ENCODE measurements around the gene BBS9. TPM values are rescaled to one million over a fixed set of nuclear protein-coding genes. Genes with fewer than 3 reads are reported as not detected.

BBS9 gene
- total and polyA plus RNA-seq, 5 donors, result 4.5 to 18.1 (median 13.6) TPM

- Histone ChIP-seq H3K4me1 (ENCODE audit: control insufficient read depth, insufficient read depth, low read length) (no peaks in the 10 kb centered on the region), H3K27me3 (ENCODE audit: control insufficient read depth, insufficient read depth) (no peaks in the 10 kb centered on the region), H3K27ac (ENCODE audit: low read length) (no peak overlapping the region), H3K4me3 (ENCODE audit: low read length) (no peak overlapping the region), H3K9me3 (ENCODE audit: control insufficient read depth, low read length) (no peaks in the 10 kb centered on the region)
- ATAC-seq, result no peak
- DNase-seq, result no peak
- intact Hi-C loops (cut with DNase I), result no loop called here
- 64% methylated on average over 3 of the region's 3 CpGs for WGBS
Observed at GRCh38 chr7:33411020-33411419, 281.7 kb downstream of the BBS9 start.

- no peaks in the 10 kb centered on the region for H3K4me1 ChIP-seq (ENCODE audit: control insufficient read depth, insufficient read depth, low read length)
- DNase-seq, result no peak
- H3K9me3 ChIP-seq (ENCODE audit: control insufficient read depth, low read length), result no peaks in the 10 kb centered on the region
- no peak overlapping the region for H3K27ac ChIP-seq (ENCODE audit: low read length)
- H3K4me3 ChIP-seq (ENCODE audit: low read length), result no peak overlapping the region
- ATAC-seq, result no peak
- intact Hi-C loops (cut with DNase I), result no loop called here
- no peaks in the 10 kb centered on the region for H3K27me3 ChIP-seq (ENCODE audit: control insufficient read depth, insufficient read depth)
Observed at GRCh38 chr7:33412331-33412730, 283.0 kb downstream of the BBS9 start.

GRCh38 chr7:33418251-33418701 is 288.9 kb downstream of the BBS9 start:
- Histone ChIP-seq H3K27ac (ENCODE audit: low read length) (no peak overlapping the region), H3K9me3 (ENCODE audit: control insufficient read depth, low read length) (no peaks in the 10 kb centered on the region), H3K4me1 (ENCODE audit: control insufficient read depth, insufficient read depth, low read length) (no peaks in the 10 kb centered on the region), H3K4me3 (ENCODE audit: low read length) (no peak overlapping the region), H3K27me3 (ENCODE audit: control insufficient read depth, insufficient read depth) (no peaks in the 10 kb centered on the region)
- WGBS, result 74% methylated on average over 6 of the region's 6 CpGs
- ATAC-seq, result no peak
- DNase-seq, result no peak
- intact Hi-C loops (cut with DNase I), result no loop called here

- no peak overlapping the region for H3K4me3 ChIP-seq (ENCODE audit: low read length)
Observed at GRCh38 chr7:33420311-33420940, 291.1 kb downstream of the BBS9 start.

GRCh38 chr7:33421429-33421828 is 292.1 kb downstream of the BBS9 start:
- WGBS, result 32% methylated on average over 1 of the region's 1 CpG
- intact Hi-C loops (cut with DNase I), result no loop called here
- Histone ChIP-seq H3K4me1 (ENCODE audit: control insufficient read depth, insufficient read depth, low read length) (no peaks in the 10 kb centered on the region), H3K27me3 (ENCODE audit: control insufficient read depth, insufficient read depth) (no peaks in the 10 kb centered on the region), H3K27ac (ENCODE audit: low read length) (no peak overlapping the region), H3K9me3 (ENCODE audit: control insufficient read depth, low read length) (no peaks in the 10 kb centered on the region), H3K4me3 (ENCODE audit: low read length) (no peak overlapping the region)
- ATAC-seq (no peak), DNase-seq (no peak)

More at GRCh38 chr7:33420311-33420940, 291.1 kb downstream of the BBS9 start:
- DNase-seq (no peak), ATAC-seq (no peak)
- no peaks in the 10 kb centered on the region for H3K4me1 ChIP-seq (ENCODE audit: control insufficient read depth, insufficient read depth, low read length)
- no peaks in the 10 kb centered on the region for H3K27me3 ChIP-seq (ENCODE audit: control insufficient read depth, insufficient read depth)
- WGBS, result 77% methylated on average over 6 of the region's 6 CpGs
- intact Hi-C loops (cut with DNase I), result no loop called here
- H3K9me3 ChIP-seq (ENCODE audit: control insufficient read depth, low read length), result no peaks in the 10 kb centered on the region
- no peak overlapping the region for H3K27ac ChIP-seq (ENCODE audit: low read length)

- ATAC-seq (no peak), DNase-seq (no peak)
- H3K4me1 ChIP-seq (ENCODE audit: control insufficient read depth, insufficient read depth, low read length), result no peaks in the 10 kb centered on the region
- H3K9me3 ChIP-seq (ENCODE audit: control insufficient read depth, low read length), result no peaks in the 10 kb centered on the region
- WGBS, result 97% methylated on average over 2 of the region's 2 CpGs
- H3K27ac ChIP-seq (ENCODE audit: low read length), result no peak overlapping the region
- no peaks in the 10 kb centered on the region for H3K27me3 ChIP-seq (ENCODE audit: control insufficient read depth, insufficient read depth)
- H3K4me3 ChIP-seq (ENCODE audit: low read length), result no peak overlapping the region
- intact Hi-C loops (cut with DNase I), result no loop called here
Observed at GRCh38 chr7:33422141-33422540, 292.8 kb downstream of the BBS9 start.

- WGBS, result 85% methylated on average over 8 of the region's 8 CpGs
- Histone ChIP-seq H3K9me3 (ENCODE audit: control insufficient read depth, low read length) (no peaks in the 10 kb centered on the region), H3K27me3 (ENCODE audit: control insufficient read depth, insufficient read depth) (no peaks in the 10 kb centered on the region), H3K4me1 (ENCODE audit: control insufficient read depth, insufficient read depth, low read length) (no peaks in the 10 kb centered on the region), H3K27ac (ENCODE audit: low read length) (no peak overlapping the region), H3K4me3 (ENCODE audit: low read length) (no peak overlapping the region)
- DNase-seq (no peak), ATAC-seq (no peak)
- intact Hi-C loops (cut with DNase I), result no loop called here
Observed at GRCh38 chr7:33422825-33423645, 293.7 kb downstream of the BBS9 start.

GRCh38 chr7:33423646-33424020 is 294.3 kb downstream of the BBS9 start:
- H3K27ac ChIP-seq (ENCODE audit: low read length), result no peak overlapping the region
- ATAC-seq (no peak), DNase-seq (no peak)
- no peaks in the 10 kb centered on the region for H3K27me3 ChIP-seq (ENCODE audit: control insufficient read depth, insufficient read depth)
- no peaks in the 10 kb centered on the region for H3K9me3 ChIP-seq (ENCODE audit: control insufficient read depth, low read length)
- intact Hi-C loops (cut with DNase I), result no loop called here
- H3K4me1 ChIP-seq (ENCODE audit: control insufficient read depth, insufficient read depth, low read length), result no peaks in the 10 kb centered on the region
- 83% methylated on average over 1 of the region's 1 CpG for WGBS
- H3K4me3 ChIP-seq (ENCODE audit: low read length), result no peak overlapping the region

GRCh38 chr7:33425395-33425794 is 296.0 kb downstream of the BBS9 start:
- H3K27me3 ChIP-seq (ENCODE audit: control insufficient read depth, insufficient read depth), result no peaks in the 10 kb centered on the region
- H3K4me1 ChIP-seq (ENCODE audit: control insufficient read depth, insufficient read depth, low read length), result no peaks in the 10 kb centered on the region
- no peak overlapping the region for H3K27ac ChIP-seq (ENCODE audit: low read length)
- DNase-seq (no peak), ATAC-seq (no peak)
- no peak overlapping the region for H3K4me3 ChIP-seq (ENCODE audit: low read length)
- H3K9me3 ChIP-seq (ENCODE audit: control insufficient read depth, low read length), result no peaks in the 10 kb centered on the region
- WGBS, result 93% methylated on average over 5 of the region's 5 CpGs
- intact Hi-C loops (cut with DNase I), result no loop called here

GRCh38 chr7:33425929-33426678 is 296.7 kb downstream of the BBS9 start:
- Histone ChIP-seq H3K4me1 (ENCODE audit: control insufficient read depth, insufficient read depth, low read length) (no peaks in the 10 kb centered on the region), H3K27me3 (ENCODE audit: control insufficient read depth, insufficient read depth) (no peaks in the 10 kb centered on the region), H3K9me3 (ENCODE audit: control insufficient read depth, low read length) (no peaks in the 10 kb centered on the region), H3K27ac (ENCODE audit: low read length) (no peak overlapping the region), H3K4me3 (ENCODE audit: low read length) (no peak overlapping the region)
- 86% methylated on average over 5 of the region's 5 CpGs for WGBS
- intact Hi-C loops (cut with DNase I), result no loop called here
- ATAC-seq, result no peak
- DNase-seq, result no peak

GRCh38 chr7:33428415-33428814 is 299.1 kb downstream of the BBS9 start:
- Histone ChIP-seq H3K4me3 (ENCODE audit: low read length) (no peak overlapping the region), H3K27ac (ENCODE audit: low read length) (no peak overlapping the region), H3K9me3 (ENCODE audit: control insufficient read depth, low read length) (no peaks in the 10 kb centered on the region), H3K4me1 (ENCODE audit: control insufficient read depth, insufficient read depth, low read length) (no peaks in the 10 kb centered on the region), H3K27me3 (ENCODE audit: control insufficient read depth, insufficient read depth) (no peaks in the 10 kb centered on the region)
- ATAC-seq, result no peak
- intact Hi-C loops (cut with DNase I), result no loop called here
- DNase-seq, result no peak

All from right cardiac atrium (tissue), 5 donors.